Inflammatory macrophage treated with lipopolysaccharide for 1 hour (primary cell): ENCODE measurements around the gene PLS1.
A peak's percentile ranks its signal among the peaks of the same experiment; 100 is the strongest.
"Not testable (repeated sequence)": the region's sequence is repeated elsewhere in the genome, so short reads cannot be mapped to it uniquely, and the experiment has no call there.

Experiments used
- DNase-seq, 2 donors: peaks; one replicate each; pipeline ENCODE4 v3.0.0-alpha.2; 2020 to 2022

The PLS1 gene

GRCh38 chr3:142596726-142597088 lies 514 bp downstream of the PLS1 start:
- DNase-seq = no peak

- DNase-seq = no peak
Observed at GRCh38 chr3:142597906-142598305, 1.7 kb downstream of the PLS1 start.

- no peak for DNase-seq
Observed at GRCh38 chr3:142601713-142602112, 5.5 kb downstream of the PLS1 start.

- DNase-seq = no peak
Observed at GRCh38 chr3:142602619-142603385, 6.6 kb downstream of the PLS1 start.

GRCh38 chr3:142603386-142603705 lies 7.2 kb downstream of the PLS1 start:
- not testable (repeated sequence) for DNase-seq

GRCh38 chr3:142604940-142605339 lies 8.7 kb downstream of the PLS1 start:
- DNase-seq = no peak

- DNase-seq = no peak
Observed at GRCh38 chr3:142608631-142609030, 12.4 kb downstream of the PLS1 start.

GRCh38 chr3:142609136-142609535 lies 12.9 kb downstream of the PLS1 start:
- DNase-seq = no peak

GRCh38 chr3:142611206-142611605 lies 15.0 kb downstream of the PLS1 start:
- DNase-seq = no peak

GRCh38 chr3:142613491-142613890 lies 17.3 kb downstream of the PLS1 start:
- no peak for DNase-seq

- DNase-seq = no peak
Observed at GRCh38 chr3:142614059-142614626, 17.9 kb downstream of the PLS1 start.

- DNase-seq = no peak
Observed at GRCh38 chr3:142615171-142615570, 19.0 kb downstream of the PLS1 start.

- no peak for DNase-seq
Observed at GRCh38 chr3:142618917-142619461, 22.8 kb downstream of the PLS1 start.

- no peak for DNase-seq
Observed at GRCh38 chr3:142622405-142622804, 26.2 kb downstream of the PLS1 start.

- no peak for DNase-seq
Observed at GRCh38 chr3:142623194-142623593, 27.0 kb downstream of the PLS1 start.

- DNase-seq = no peak
Observed at GRCh38 chr3:142624341-142625152, 28.4 kb downstream of the PLS1 start.

GRCh38 chr3:142625153-142625440 lies 28.9 kb downstream of the PLS1 start:
- no peak for DNase-seq

- DNase-seq = no peak
Observed at GRCh38 chr3:142626971-142627370, 30.8 kb downstream of the PLS1 start.

GRCh38 chr3:142628801-142629200 lies 32.6 kb downstream of the PLS1 start:
- peak; percentile 70 to 82 for DNase-seq

GRCh38 chr3:142633073-142633472 lies 36.9 kb downstream of the PLS1 start:
- no peak for DNase-seq

- no peak for DNase-seq
Observed at GRCh38 chr3:142636050-142636449, 39.9 kb downstream of the PLS1 start.

- no peak for DNase-seq
Observed at GRCh38 chr3:142636664-142637063, 40.5 kb downstream of the PLS1 start.

GRCh38 chr3:142638291-142638690 lies 42.1 kb downstream of the PLS1 start:
- no peak for DNase-seq

GRCh38 chr3:142641504-142641903 lies 45.3 kb downstream of the PLS1 start:
- no peak for DNase-seq
